Breast epithelium (tissue), 4 donors: ENCODE data around the gene STARD8. TPM values are rescaled to one million over a fixed set of nuclear protein-coding genes. Genes with fewer than 3 reads are reported as not detected.
A peak's percentile ranks its signal among the peaks of the same experiment; 100 is the strongest.

ENCODE experiments used
- DNase-seq, 2 donors: peaks; one replicate each; pipeline ENCODE4 v3.0.0-alpha.2; 2019; ENCODE audit warnings: low spot score in 2 of 2
- H3K27ac ChIP-seq, 2 donors: fragments of 200-600 bp; sonication (generic) in 1 of 2; one replicate each; pipeline ENCODE4 v1.5.1; 2016 to 2019; ENCODE audit warnings: mild to moderate bottlenecking in 1 of 2
- H3K27me3 ChIP-seq, 2 donors: fragments of 200-600 bp; sonication (generic) in 1 of 2; one replicate each; pipeline versions ENCODE4 v1.5.1 to v1.6.0; 2017 to 2019; ENCODE audit warnings: control low read depth in 1 of 2, mild to moderate bottlenecking in 1 of 2
- H3K36me3 ChIP-seq: fragments of 200-600 bp; one replicate; pipeline ENCODE4 v1.5.1; 2019
- H3K4me1 ChIP-seq, 2 donors: fragments of 200-600 bp; sonication (generic); one replicate each; pipeline ENCODE4 v1.5.1; 2016 to 2019; ENCODE audit warnings: control low read depth in 1 of 2
- H3K4me3 ChIP-seq, 3 donors: fragments of 200-600 bp; sonication (generic); 1 replicate in 2 of 3; 2 replicates in 1 of 3; pipeline ENCODE4 v1.5.1; 2016 to 2019; ENCODE audit warnings: mild to moderate bottlenecking in 3 of 3, moderate library complexity in 2 of 3
- H3K9me3 ChIP-seq, 2 donors: fragments of 200-600 bp; sonication (generic) in 1 of 2; one replicate each; pipeline ENCODE4 v1.5.1; 2016 to 2019; ENCODE audit warnings: control low read depth in 1 of 2
- POLR2A ChIP-seq: fragments of 450-650 bp; IDR thresholded peaks from one replicate; pipeline ENCODE4 v1.6.1; 2016; ENCODE audit warnings: antibody characterized with exemption, mild to moderate bottlenecking, moderate library complexity
- POLR2AphosphoS5 ChIP-seq, 3 donors: sonication (generic); formaldehyde crosslinking; IDR thresholded peaks; one replicate each; pipeline ENCODE4 v1.6.1; 2017; ENCODE audit warnings: antibody characterized with exemption in 3 of 3
- intact Hi-C: fragments of 100-400 bp; cut with DNase I; formaldehyde crosslinking; loops from one replicate; pipeline ENCODE4 v1.15.1; 2023; ENCODE audit warnings: low total_unique reads
- total RNA-seq, 3 donors: library from RNA; depleted of rRNA; stranded (reverse); fragments of >200 nt; gene quantifications; one replicate each; pipeline ENCODE4 v1.1.0, GENCODE V29; 2016
- TF ChIP-seq, protein P1 (sequence below), 3 donors: fragments of 450-650 bp; IDR thresholded peaks; one replicate each; pipeline ENCODE4 v1.5.1; 2016 to 2017; ENCODE audit warnings: antibody characterized with exemption in 3 of 3, mild to moderate bottlenecking in 3 of 3, moderate library complexity in 3 of 3

STARD8 gene
- total RNA-seq, 3 donors from 2014 or later = 6.4 to 18.7 (median 9.2) TPM

DNA sequence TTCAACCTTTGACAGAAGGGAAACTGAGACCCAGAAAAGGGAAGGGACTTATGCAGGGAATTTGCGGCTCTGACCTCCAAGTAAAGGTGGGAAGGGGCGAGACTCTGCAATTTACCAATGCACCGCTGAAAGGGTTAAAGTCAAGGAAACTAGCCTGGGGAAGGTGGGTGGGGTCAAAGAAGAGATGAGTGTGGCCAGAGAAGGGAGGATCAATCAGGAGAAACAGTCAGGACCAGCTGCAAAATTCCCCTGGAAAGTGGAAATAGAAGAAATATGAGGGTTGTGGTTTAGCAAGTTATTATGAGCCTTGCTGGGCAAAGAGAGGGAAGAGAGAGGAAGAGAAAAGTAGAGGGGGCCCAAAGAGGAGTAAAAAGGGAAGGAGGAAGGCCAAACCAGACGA is 30.5 kb downstream of the STARD8 start:
- Histone ChIP-seq H3K4me1 (peaks cover 0 to 3% of the 10 kb centered on the region in 2 donors), H3K27ac (no peak overlapping the region), H3K4me3 (no peak overlapping the region), H3K27me3 (peaks cover 0 to 46% of the 10 kb centered on the region in 2 donors), H3K36me3 (no peaks in the 10 kb centered on the region), H3K9me3 (no peaks in the 10 kb centered on the region)
- intact Hi-C loops = no loop called here
- DNase-seq = no peak
- TF ChIP-seq, protein P1, sequence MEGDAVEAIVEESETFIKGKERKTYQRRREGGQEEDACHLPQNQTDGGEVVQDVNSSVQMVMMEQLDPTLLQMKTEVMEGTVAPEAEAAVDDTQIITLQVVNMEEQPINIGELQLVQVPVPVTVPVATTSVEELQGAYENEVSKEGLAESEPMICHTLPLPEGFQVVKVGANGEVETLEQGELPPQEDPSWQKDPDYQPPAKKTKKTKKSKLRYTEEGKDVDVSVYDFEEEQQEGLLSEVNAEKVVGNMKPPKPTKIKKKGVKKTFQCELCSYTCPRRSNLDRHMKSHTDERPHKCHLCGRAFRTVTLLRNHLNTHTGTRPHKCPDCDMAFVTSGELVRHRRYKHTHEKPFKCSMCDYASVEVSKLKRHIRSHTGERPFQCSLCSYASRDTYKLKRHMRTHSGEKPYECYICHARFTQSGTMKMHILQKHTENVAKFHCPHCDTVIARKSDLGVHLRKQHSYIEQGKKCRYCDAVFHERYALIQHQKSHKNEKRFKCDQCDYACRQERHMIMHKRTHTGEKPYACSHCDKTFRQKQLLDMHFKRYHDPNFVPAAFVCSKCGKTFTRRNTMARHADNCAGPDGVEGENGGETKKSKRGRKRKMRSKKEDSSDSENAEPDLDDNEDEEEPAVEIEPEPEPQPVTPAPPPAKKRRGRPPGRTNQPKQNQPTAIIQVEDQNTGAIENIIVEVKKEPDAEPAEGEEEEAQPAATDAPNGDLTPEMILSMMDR (IDR thresholded peaks at IDR 0.05) = no peak
- TF ChIP-seq POLR2A (no peak), POLR2AphosphoS5 (IDR thresholded peaks at IDR 0.05) (no peak)

DNA sequence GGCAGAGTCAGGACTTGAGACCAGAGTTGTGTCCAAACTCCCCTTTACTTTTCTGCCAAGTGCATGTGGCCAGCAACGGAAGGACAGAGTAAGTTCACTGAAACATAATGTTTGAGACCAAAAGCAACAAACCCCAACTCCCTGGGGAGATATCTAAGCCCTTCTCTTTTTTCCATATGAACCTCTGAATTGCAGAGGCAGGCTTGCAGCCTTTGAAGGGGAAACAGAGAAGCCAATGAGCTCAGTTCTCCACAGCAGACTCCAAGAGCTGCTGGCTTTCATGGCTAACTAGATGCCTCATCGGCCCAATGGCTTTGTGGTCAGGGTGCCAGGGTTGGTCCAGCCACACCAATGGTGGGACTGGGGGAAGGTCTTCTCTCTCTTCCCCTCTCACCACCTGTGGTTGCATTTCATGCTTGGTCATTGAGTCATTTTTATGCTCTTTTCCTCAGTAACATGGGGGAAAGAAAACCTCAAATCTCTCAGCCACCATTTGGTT is 34.0 kb downstream of the STARD8 start:
- no peak overlapping the region for H3K27ac ChIP-seq
- H3K36me3 ChIP-seq = no peaks in the 10 kb centered on the region
- TF ChIP-seq, protein P1 (IDR thresholded peaks at IDR 0.05) = no peak
- no peak for TF ChIP-seq POLR2A
- no peak for TF ChIP-seq POLR2AphosphoS5 (IDR thresholded peaks at IDR 0.05)
- intact Hi-C loops = no loop called here
- H3K4me3 ChIP-seq = no peak overlapping the region
- no peaks in the 10 kb centered on the region for H3K4me1 ChIP-seq
- no peaks in the 10 kb centered on the region for H3K9me3 ChIP-seq
- DNase-seq = no peak
- peaks cover 0 to 65% of the 10 kb centered on the region in 2 donors for H3K27me3 ChIP-seq

DNA sequence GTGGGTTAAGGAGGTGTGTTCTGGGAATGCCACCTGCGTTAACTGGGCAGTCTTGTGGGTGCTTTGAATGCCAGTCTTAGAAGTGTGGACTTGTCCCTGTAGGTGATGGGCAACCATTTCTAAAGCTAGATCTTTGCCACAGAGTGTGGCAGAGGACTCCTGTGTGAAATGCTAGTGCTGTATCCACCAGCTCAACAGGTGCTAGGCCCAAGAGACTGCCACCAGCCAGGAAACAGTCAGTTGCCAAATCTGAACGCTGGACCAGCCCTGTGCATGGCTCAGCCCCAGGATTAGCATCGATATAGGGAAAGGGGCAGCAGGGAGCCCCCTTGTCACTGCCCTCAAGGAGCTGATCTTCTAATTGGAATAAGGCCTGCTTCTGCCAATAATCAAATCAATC is 35.3 kb downstream of the STARD8 start:
- intact Hi-C loops = no loop called here
- no peaks in the 10 kb centered on the region for H3K9me3 ChIP-seq
- no peak for TF ChIP-seq POLR2AphosphoS5 (IDR thresholded peaks at IDR 0.05)
- TF ChIP-seq, protein P1 (IDR thresholded peaks at IDR 0.05) = no peak

DNA sequence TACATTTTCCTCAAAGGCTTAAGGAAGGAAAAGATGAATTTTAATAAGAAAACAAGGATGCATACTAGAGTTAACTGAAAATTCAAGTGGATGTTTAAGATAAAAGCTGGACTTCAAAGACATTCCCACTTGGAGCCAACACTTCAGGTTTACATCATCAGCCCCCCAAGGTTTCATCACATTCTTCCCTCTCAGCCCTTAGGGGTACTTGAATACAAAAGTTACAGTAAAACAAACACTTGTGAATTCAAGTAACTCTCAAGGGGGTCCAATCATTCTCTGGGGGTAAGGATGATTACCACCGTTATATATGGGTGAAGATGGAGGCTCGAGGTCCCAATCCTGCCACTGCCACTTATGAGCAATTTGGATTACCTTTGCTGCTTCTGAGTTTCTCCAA is 36.1 kb downstream of the STARD8 start:
- no peaks in the 10 kb centered on the region for H3K36me3 ChIP-seq
- TF ChIP-seq, protein P1 (IDR thresholded peaks at IDR 0.05) = no peak
- no peak for TF ChIP-seq POLR2A
- TF ChIP-seq POLR2AphosphoS5 (IDR thresholded peaks at IDR 0.05) = no peak
- H3K27me3 ChIP-seq = peaks cover 0 to 72% of the 10 kb centered on the region in 2 donors
- DNase-seq = no peak
- no peaks in the 10 kb centered on the region for H3K9me3 ChIP-seq
- no peaks in the 10 kb centered on the region for H3K4me1 ChIP-seq
- no peak overlapping the region for H3K4me3 ChIP-seq
- H3K27ac ChIP-seq = peak overlapping the region in 1 of 2 donors; percentile 21
- intact Hi-C loops = no loop called here

More for the DNA sequence above, 35.3 kb downstream of the STARD8 start:
- Histone ChIP-seq H3K36me3 (no peaks in the 10 kb centered on the region), H3K4me3 (no peak overlapping the region), H3K27ac (no peak overlapping the region), H3K4me1 (no peaks in the 10 kb centered on the region), H3K27me3 (peaks cover 0 to 75% of the 10 kb centered on the region in 2 donors)
- DNase-seq = no peak

DNA sequence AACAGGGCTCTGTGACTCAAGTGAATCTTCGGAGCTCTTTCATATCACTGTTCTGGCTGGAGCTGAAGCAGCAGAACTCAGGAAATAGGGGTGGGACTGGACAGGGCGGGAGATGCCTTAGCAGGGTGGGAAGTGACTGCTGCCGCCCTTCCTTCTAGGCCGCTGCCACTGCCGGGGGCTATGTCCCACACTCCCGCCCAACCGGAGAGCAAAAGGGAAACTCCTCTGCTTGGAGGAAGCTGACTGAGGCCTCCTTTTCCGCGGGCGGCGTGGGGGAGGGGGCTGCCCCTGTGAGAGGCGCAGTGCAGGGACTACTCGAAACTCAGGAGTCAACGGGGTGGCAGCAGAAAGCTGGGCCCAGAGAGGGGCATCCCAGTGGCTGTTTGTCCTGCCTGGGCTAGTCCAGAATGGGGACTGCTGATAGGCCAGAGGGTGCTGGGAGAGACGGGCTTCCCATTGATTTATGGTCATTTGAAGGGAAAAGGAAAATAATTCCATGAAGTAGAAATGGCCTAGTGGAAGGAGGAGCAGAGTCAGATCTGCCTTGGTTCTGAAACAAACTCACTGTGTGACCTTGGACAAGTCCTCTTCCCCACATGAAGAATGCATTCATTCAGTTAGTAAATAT is 36.9 kb downstream of the STARD8 start:
- no peak for TF ChIP-seq POLR2AphosphoS5 (IDR thresholded peaks at IDR 0.05)
- TF ChIP-seq POLR2A = no peak
- TF ChIP-seq, protein P1 (IDR thresholded peaks at IDR 0.05) = no peak
- intact Hi-C loops = no loop called here
- Histone ChIP-seq H3K27ac (peak overlapping the region in 1 of 2 donors; percentile 21), H3K4me3 (no peak overlapping the region), H3K27me3 (peaks cover 0 to 67% of the 10 kb centered on the region in 2 donors), H3K4me1 (no peaks in the 10 kb centered on the region), H3K9me3 (no peaks in the 10 kb centered on the region), H3K36me3 (no peaks in the 10 kb centered on the region)
- DNase-seq = no peak
